GM21619 (cell line): Measurements from ENCODE around the gene RPL34.

Experiments
- ATAC-seq: cut with Tn5 transposase; IDR thresholded peaks from one replicate; pipeline ENCODE4 v1.9.1; 2021; ENCODE audit not compliant: unreplicated experiment

RPL34 gene

DNA sequence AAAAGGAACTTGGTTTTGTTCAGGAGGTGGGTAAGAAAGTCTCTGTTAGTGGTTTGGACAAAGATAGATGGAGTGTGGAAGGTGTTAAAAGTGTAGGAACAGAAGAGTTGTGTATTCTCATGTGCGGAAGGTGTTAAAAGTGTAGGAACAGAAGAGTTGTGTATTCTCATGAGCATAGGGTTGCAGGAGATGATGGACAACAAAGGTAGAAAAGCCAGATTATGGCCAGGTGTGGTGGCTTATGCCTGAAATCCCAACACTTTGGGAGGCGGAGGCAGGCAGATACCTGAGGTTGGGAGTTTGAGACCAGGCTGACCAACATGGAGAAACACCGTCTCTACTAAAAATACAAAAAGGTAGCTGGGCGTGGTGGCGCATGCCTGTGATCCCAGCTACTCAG is 2.5 kb downstream of the RPL34 start:
- ATAC-seq: no peak

DNA sequence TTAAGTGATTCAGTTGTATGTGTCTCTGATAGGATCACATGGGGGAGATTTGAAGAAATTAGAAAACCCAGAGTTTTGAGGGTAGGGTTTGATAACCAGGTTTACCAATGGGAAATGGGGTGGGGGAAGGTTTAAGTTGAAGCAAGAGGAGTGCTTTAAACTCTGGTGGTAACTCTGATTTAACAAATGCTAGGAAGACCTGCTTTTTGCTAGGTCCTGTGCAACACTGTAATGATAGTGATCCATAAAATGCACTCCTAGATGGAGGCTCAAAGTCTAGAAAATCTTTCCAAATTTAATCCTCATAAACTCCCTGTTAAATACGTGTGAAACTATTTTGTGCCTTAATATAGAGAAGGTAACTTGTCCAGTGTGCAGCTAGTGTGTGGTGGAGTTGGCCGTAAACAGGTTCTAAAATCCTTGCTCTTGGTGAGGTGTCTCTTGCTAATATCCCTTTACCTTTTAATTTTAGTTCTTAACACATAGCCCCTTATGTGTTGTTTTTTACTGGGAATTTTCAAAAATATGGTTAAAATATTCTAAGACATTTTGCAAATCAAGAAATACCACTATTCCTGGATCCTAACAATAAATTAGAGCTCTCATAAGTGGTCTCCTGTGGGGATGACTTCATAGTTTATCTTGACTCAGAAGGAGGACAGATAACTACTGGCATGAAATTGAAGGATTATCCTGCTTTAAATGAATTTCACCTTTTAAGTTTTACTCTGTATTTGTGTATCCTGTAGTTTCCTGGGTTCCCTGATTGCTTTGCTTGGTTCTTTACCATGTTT is 4.1 kb downstream of the RPL34 start:
- no peak for ATAC-seq

DNA sequence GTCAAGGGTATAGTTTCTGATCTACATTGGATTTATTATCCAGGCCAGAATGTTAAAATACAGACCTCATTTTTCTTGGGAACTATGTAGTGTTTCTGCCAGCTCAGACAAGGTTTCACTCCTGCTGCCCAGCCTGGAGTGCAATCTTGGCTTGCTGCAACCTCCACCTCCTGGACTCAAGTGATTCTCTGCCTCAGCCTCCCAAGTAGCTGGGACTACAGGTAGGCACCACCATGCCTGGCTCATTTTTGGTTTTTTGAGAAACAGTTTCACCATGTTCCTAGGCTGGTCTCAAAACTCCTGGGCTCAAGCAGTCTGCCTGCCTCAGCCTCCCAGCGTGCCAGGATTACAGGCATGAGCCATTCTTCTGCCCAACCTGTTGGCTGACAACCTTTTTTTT is 5.7 kb downstream of the RPL34 start:
- ATAC-seq: no peak

DNA sequence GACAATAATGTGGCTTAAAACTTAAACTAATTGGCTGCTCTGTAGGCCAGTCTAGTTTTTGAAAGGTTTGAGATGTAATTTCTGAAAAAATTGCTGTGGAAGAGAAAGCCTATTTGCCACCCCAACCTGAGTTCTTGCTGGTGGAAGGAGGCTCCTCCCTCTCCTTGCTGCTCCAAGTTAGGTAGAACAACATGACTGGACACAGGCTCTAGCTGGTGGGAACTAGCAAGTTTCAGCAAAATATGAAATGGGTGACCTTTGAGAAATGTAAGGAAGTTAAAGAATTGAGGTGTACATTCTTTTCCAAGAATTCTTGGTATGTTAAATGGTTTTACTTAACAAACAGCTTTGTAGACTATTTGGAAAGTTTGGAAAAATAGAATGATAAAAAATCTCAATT is 8.0 kb downstream of the RPL34 start:
- no peak for ATAC-seq

DNA sequence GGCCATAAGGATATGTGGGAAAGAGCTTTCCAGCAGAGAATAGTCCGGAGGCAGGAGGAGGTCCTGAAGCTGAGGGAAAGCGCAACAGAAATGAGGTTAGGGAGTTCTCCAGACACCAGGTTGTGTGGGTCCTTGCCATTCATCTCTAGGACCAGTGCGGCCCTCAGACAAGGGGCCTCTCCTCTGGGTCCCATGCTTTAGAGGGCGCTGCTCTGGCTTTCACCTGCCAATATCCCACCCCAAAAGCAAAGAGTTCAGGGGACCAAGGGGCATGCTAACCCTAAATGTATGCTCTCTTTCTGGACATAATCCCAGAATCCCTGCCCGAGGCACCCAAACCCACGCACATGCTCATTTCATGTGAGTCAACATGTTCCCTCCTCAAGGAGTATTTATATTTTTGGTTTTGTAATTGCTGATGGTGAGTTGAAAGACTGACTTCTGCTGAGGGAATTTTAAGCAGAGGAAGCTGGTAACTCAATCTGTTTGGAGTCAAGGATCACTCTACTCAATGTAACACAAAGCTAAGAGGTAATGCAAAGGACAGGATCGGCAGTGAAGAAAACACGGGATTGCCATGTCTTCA is 14.8 kb downstream of the RPL34 start:
- ATAC-seq: no peak

DNA sequence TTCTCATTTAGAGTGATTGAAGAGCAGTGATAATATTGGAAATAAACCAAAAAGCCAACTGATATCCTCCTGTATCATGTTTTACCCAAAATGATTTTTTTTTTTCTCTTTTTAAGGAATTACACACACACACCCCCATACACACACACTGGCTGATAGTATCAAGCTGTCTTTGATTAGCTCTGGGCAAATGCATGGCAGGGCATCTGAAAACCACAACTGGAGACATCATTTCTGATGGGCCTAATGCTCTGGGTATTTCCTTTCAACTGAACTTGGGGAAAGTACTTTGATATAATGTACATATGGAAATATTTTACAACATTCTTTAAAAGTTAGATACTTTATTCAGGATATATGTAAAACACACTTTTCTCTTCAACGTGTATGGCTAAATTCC is 15.9 kb downstream of the RPL34 start:
- ATAC-seq: no peak

DNA sequence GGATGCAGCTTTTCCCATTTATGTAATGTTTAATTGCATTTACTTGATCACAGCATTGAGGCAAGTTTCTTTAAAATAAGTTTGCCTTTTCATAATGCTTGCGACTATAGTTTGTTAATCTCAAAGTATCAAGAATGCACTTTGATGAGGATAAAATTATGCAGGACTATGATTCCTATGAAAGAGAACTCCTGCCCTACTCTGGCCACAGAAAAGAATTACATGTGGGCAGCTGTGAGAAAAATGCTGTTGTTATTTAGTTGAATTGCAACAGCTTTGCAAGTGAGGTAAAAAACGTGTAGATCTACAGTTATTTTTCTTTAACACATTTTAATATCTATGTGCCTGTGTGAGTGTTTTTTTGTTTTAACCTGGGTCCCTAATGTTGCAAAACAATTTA is 17.5 kb downstream of the RPL34 start:
- ATAC-seq: no peak

DNA sequence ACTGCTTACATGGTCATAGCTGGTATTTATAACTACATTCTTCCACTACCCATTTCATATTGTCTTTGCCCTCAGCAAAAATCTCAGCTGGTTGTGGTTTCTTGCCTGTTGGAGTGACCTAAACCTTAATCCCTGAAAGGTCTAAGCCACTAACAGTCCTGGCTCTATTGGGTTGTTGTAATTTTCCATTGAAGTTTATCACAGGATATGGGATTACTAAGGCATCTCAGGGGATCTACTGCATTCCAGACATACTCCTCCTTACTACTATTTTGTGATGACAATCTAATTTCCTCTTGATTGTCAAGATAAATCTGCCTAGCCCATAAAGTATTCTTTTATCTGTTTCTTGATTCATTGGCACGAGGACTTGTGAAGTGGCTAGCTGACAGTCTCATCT is 23.9 kb downstream of the RPL34 start:
- no peak for ATAC-seq

DNA sequence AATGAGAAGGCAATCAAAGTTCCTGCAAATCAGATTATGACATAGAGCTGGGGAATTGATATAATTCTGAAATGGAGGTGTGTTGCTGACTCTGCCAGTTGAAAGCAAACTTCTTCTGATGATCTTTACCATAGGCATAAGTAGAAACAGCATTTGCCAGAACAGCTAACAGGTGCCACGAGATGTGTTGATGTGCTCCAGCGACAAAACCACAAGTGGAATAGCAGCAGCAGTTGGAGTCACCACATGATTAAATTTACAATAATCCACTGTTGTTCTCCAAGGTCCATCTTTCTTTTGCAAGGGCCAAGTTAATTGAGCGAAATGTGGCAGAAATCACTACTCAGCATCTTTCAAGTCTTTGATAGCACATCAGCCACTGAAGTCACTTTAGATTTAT is 26.3 kb downstream of the RPL34 start:
- no peak for ATAC-seq

DNA sequence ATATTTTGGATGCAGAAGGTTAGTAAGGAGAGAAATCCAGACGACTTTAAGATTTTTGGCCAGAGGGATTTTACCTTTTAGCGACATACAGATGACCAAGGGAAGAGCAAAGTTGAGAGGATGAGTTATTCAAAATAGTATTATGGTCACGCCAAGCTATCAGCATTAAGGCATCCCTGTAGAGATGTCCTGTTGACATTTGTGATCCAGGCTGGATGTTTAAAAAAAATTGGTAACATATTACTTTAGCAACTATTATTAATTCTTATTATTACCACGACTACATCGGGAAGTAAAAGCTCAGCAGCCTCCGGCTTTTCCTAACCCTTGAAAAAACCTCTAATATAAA is 29.5 kb downstream of the RPL34 start:
- peak; percentile 24 for ATAC-seq

DNA sequence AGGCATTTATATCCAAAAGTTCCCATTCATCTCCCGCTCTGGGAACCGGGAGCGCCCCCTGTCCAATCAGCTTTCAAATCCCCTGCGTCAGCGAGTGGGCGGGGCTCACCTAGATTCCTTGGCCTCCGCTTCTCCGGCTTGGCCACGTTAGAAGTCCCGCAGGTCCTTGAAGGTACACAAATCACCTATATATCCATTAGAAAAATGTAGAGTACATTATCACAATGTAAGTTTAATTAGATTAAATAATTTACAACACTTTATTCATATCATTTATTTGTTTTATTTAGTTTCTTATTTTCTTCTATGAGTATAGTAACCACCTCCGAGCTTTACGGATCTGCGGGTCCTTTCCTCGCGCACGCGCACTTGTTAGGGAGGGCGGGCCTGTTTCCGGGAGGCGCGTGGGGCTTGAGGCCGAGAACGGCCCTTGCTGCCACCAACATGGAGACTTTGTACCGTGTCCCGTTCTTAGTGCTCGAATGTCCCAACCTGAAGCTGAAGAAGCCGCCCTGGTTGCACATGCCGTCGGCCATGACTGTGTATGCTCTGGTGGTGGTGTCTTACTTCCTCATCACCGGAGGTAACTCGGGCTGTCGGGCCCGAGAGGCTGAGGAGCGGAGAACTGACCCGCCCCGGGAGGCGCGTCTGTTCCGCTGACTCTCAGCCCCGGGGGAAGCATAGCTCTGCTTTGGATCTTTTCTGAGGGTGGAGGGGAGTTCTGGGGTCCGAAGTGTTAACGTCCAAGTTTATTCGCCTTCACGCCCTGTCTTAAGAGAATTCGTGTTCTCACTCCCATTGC is 30.0 kb downstream of the RPL34 start, which contains the start of gene OSTC:
OSTC (plus strand) TSS at position 388 of the 802 bp plus-strand sequence; CDS start at position 445, 57 bp downstream.
- ATAC-seq: peak; percentile 90

DNA sequence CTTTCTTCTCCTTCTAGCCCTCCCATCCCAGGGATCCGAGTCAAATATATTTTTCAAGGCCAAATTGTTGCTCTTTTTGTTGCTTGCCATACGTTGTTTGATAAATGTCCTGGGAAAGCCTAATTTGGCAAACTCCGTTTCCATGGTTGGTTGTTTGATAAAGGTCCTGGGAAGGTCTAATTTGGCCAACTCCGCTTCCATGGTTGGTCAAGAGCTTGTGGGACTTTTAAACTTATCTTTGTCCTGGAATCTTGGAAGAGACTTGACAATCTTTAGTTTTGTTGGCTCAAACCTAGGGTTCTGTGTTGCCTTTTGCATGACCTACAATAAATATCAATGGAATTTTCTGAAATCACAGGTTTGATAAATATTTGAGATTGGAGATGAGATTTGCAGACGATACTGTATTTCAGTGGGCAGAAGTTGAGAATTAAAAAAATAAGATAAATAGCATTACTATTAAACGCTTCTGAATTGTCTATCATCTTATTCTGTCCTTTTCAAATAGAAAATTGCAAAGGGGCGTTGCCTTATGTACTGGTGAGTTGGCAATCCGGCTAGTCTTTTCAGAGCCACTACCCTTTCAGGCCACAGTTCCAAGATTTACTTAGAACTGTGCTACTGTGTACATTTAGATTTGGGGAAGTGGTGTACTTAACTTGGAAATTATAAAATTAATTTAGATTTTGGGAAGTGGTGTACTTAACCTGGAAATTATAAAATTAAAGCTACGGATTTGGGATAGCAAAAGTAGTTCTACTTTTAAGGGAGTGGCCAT is 30.8 kb downstream of the RPL34 start:
- peak; percentile 26 for ATAC-seq

DNA sequence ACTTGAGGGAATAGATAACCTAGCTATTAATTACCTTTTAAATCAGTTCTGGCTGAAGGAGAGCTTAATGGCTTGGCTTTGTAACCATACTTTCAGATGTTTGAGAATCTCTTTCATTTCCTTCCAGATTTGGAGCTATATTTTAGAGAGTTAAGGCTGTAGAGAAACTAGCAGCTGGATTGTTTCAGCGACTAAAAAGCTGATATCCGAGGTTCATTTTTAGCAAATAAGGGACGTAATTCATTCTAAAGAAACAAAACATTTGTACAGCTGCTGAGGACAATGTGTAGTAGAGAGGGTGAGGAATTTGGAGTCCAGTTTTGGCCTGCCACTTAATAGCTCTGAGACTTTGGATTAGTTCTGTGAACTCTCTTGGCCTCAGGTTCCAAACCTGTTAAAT is 42.3 kb downstream of the RPL34 start:
- ATAC-seq: no peak

DNA sequence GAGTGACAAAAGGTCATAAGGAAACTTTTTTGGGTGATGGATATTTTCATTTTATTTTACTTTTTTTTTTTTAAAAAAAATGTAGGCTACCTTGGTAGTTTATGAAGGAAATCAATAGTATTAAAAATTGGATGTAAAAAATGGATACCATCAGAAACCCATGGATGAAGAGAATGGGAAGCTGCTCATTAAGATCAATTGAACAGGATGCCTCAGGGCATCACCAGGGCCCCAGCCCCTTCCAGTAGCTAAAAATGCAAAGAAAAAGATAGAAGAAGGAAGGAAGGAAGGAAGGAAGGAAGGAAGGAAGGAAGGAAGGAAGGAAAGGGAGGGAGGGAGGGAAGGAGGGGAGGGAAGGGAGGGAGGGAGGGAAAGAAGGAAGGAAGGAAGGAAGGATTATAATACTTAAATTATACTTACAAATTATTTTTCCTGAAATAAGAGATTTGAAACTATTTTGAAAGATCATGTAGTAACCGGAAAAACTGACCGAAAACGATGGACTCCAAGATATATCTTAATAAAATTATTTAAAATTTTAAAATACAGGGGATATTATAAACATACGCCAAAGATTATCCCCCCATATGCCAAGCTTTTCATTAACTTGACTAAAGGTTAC is 54.1 kb downstream of the RPL34 start:
- ATAC-seq: no peak
